Keratinocyte (primary cell): ENCODE data around the gene POLR2L. TPM values are rescaled to one million over a fixed set of nuclear protein-coding genes. Genes with fewer than 3 reads are reported as not detected.
A peak's percentile ranks its signal among the peaks of the same experiment; 100 is the strongest.

Experiments used
- DNase-seq: peaks from one replicate; pipeline ENCODE4 v3.0.0-alpha.2; 2011; ENCODE audit warnings: low read depth, missing footprints, low spot score
- FAIRE-seq: peaks from 2 replicates; lab custom pipeline; 2011; peaks lifted over from hg19 to GRCh38; lab: Jason Lieb, UNC
- H2AFZ ChIP-seq: 2 replicates; pipeline ENCODE4 v1.6.0; 2012; ENCODE audit warnings: low read length, control low read depth, inconsistent platforms; ENCODE audit not compliant: control insufficient read depth
- H3K27ac ChIP-seq: 2 replicates; pipeline ENCODE4 v1.5.1; 2011; ENCODE audit warnings: low read length; ENCODE audit not compliant: control insufficient read depth, insufficient read depth
- H3K27me3 ChIP-seq: 3 replicates; pipeline ENCODE4 v1.6.0; 2011; ENCODE audit warnings: low read length; ENCODE audit not compliant: control insufficient read depth, insufficient read depth; ENCODE audit errors: extremely low read depth
- H3K36me3 ChIP-seq, 2 experiments: 2 replicates in 1 of 2; 3 replicates in 1 of 2; pipeline ENCODE4 v1.5.1; 2011; ENCODE audit warnings: low read length in 2 of 2, mild to moderate bottlenecking in 1 of 2; ENCODE audit not compliant: control insufficient read depth in 2 of 2, insufficient read depth in 2 of 2; ENCODE audit errors: extremely low read depth in 1 of 2
- H3K4me1 ChIP-seq: 3 replicates; pipeline ENCODE4 v1.5.1; 2011; ENCODE audit warnings: low read length; ENCODE audit not compliant: control insufficient read depth, insufficient read depth; ENCODE audit errors: extremely low read depth
- H3K4me2 ChIP-seq: 3 replicates; pipeline ENCODE4 v1.6.0; 2011; ENCODE audit warnings: low read depth, low read length; ENCODE audit not compliant: control insufficient read depth, insufficient read depth; ENCODE audit errors: extremely low read depth
- H3K4me3 ChIP-seq, 3 experiments: fragments of 200-600 bp in 1 of 3; sonication (generic) in 1 of 3; 2 replicates in 2 of 3; 3 replicates in 1 of 3; pipeline ENCODE4 v1.5.1; 2011 to 2016; ENCODE audit warnings: low read length in 3 of 3, mild to moderate bottlenecking in 3 of 3, control low read depth in 2 of 3, inconsistent platforms in 1 of 3, low read depth in 1 of 3, mixed read lengths in 1 of 3, mixed run types in 1 of 3, moderate library complexity in 1 of 3; ENCODE audit not compliant: control insufficient read depth in 2 of 3, insufficient read depth in 2 of 3; ENCODE audit errors: extremely low read depth in 1 of 3
- H3K79me2 ChIP-seq: 2 replicates; pipeline ENCODE4 v1.6.0; 2012; ENCODE audit warnings: low read length; ENCODE audit not compliant: control insufficient read depth, insufficient read depth
- H3K9ac ChIP-seq: 3 replicates; pipeline ENCODE4 v1.6.0; 2011; ENCODE audit warnings: low read length; ENCODE audit not compliant: control insufficient read depth, insufficient read depth; ENCODE audit errors: extremely low read depth
- H3K9me1 ChIP-seq: 3 replicates; pipeline ENCODE4 v1.6.0; 2011; ENCODE audit warnings: low read length; ENCODE audit not compliant: control insufficient read depth, insufficient read depth; ENCODE audit errors: extremely low read depth
- H3K9me3 ChIP-seq: 2 replicates; pipeline ENCODE4 v1.5.1; 2012; ENCODE audit warnings: low read depth, low read length; ENCODE audit not compliant: control insufficient read depth
- H4K20me1 ChIP-seq: 3 replicates; pipeline ENCODE4 v1.6.0; 2011; ENCODE audit warnings: low read length; ENCODE audit not compliant: control insufficient read depth, insufficient read depth; ENCODE audit errors: extremely low read depth
- CTCF ChIP-seq, 3 experiments: IDR thresholded peaks in 1 of 3; conservative IDR thresholded peaks in 1 of 3; optimal IDR thresholded peaks in 1 of 3; 2 replicates in 2 of 3; 3 replicates in 1 of 3; pipeline versions ENCODE3 to v1.5.1; 2011; ENCODE audit warnings: low read length in 3 of 3, mild to moderate bottlenecking in 3 of 3, moderate library complexity in 2 of 3, control low read depth in 1 of 3, inconsistent platforms in 1 of 3; ENCODE audit not compliant: insufficient read depth in 2 of 3; ENCODE audit errors: extremely low read depth in 1 of 3
- EZH2 ChIP-seq: IDR thresholded peaks from one replicate; pipeline ENCODE4 v1.6.1; 2012; ENCODE audit warnings: inconsistent platforms, mild to moderate bottlenecking, low read length, moderate library complexity
- dilution Hi-C: fragments of 300-500 bp; cut with MboI; formaldehyde crosslinking; loops from one replicate; pipeline ENCODE4 v1.7.0; 2020; ENCODE audit warnings: low sequenced_read_pairs; ENCODE audit not compliant: extremely low pct_ligation_motif_present
- polyA plus RNA-seq, 5 experiments: library from polyadenylated mRNA; depleted of rRNA in 3 of 5; stranded (reverse) in 3 of 5; stranded (forward) in 1 of 5; unstranded in 1 of 5; fragments of >200 nt; gene quantifications; 1 replicate in 1 of 5; 2 replicates in 3 of 5; 3 replicates in 1 of 5; pipeline versions ENCODE4 v1.2.1 to v1.2.3, GENCODE V29; 2011 to 2012; ENCODE audit warnings: missing spikeins in 2 of 5, low read depth in 1 of 5, low replicate concordance in 1 of 5

Gene POLR2L
- polyA plus RNA-seq, 1 donor (not counting 4 experiments of a cell fraction or from before 2014, with no cell fraction given) = 145 TPM

- DNase-seq (no peak), FAIRE-seq (no peak)
- H3K4me3 ChIP-seq = no peak overlapping the region
- peaks cover 3% of the 10 kb centered on the region for H3K9me1 ChIP-seq
- H3K36me3 ChIP-seq = peaks cover 28 to 30% of the 10 kb centered on the region in 2 experiments
- dilution Hi-C loops = no loop called here
- no peak overlapping the region for H3K27ac ChIP-seq
- no peaks in the 10 kb centered on the region for H3K27me3 ChIP-seq
- H3K9ac ChIP-seq = peak overlapping the region; percentile 15
- H4K20me1 ChIP-seq = peaks cover 21% of the 10 kb centered on the region
- no peak overlapping the region for H2AFZ ChIP-seq
- TF ChIP-seq EZH2 (no peak), CTCF (optimal IDR thresholded peaks at IDR 0.05 in 1 of 3, IDR thresholded peaks at IDR 0.05 in 1 of 3, conservative IDR thresholded peaks at IDR 0.05 in 1 of 3; ENCODE audit: extremely low read depth in 1 of 3, insufficient read depth in 2 of 3, low read length in 3 of 3) (no peak)
- no peak overlapping the region for H3K4me2 ChIP-seq
- H3K79me2 ChIP-seq = peaks cover 66% of the 10 kb centered on the region
- H3K4me1 ChIP-seq = peaks cover 35% of the 10 kb centered on the region
- no peaks in the 10 kb centered on the region for H3K9me3 ChIP-seq
These were observed 3.1 kb downstream of the POLR2L start for GRCh38 chr11:839280-839623.

GRCh38 chr11:838441-839279 is 3.7 kb downstream of the POLR2L start:
- H3K36me3 ChIP-seq = peaks cover 28 to 30% of the 10 kb centered on the region in 2 experiments
- no peaks in the 10 kb centered on the region for H3K27me3 ChIP-seq
- peaks cover 35% of the 10 kb centered on the region for H3K4me1 ChIP-seq
- no peak overlapping the region for H2AFZ ChIP-seq
- H3K4me2 ChIP-seq = no peak overlapping the region
- H3K9ac ChIP-seq = peak overlapping the region; percentile 15
- H3K9me1 ChIP-seq = peaks cover 3% of the 10 kb centered on the region
- H3K27ac ChIP-seq = no peak overlapping the region
- DNase-seq (no peak), FAIRE-seq (no peak)
- dilution Hi-C loops = no loop called here
- no peaks in the 10 kb centered on the region for H3K9me3 ChIP-seq
- peaks cover 70% of the 10 kb centered on the region for H3K79me2 ChIP-seq
- no peak overlapping the region for H3K4me3 ChIP-seq
- H4K20me1 ChIP-seq = peaks cover 21% of the 10 kb centered on the region
- TF ChIP-seq EZH2 = no peak
- TF ChIP-seq CTCF (optimal IDR thresholded peaks at IDR 0.05 in 1 of 3, IDR thresholded peaks at IDR 0.05 in 1 of 3, conservative IDR thresholded peaks at IDR 0.05 in 1 of 3; ENCODE audit: extremely low read depth in 1 of 3, insufficient read depth in 2 of 3, low read length in 3 of 3) = peak in 1 of 3 experiments; percentile 42
